HFFc6 (cell line): Measurements from ENCODE around the gene SETBP1. TPM values are rescaled to one million over a fixed set of nuclear protein-coding genes. Genes with fewer than 3 reads are reported as not detected.

Source experiments
- DNase-seq: peaks from one replicate; pipeline ENCODE4 v3.0.0-alpha.2; 2018
- H3K27ac Mint-ChIP-seq: 2 replicates; pipeline ENCODE4 v1.8.0; 2020; ENCODE audit warnings: mild to moderate bottlenecking, mixed read lengths
- H3K27me3 Mint-ChIP-seq: 2 replicates; pipeline ENCODE4 v1.8.0; 2021; ENCODE audit warnings: mild to moderate bottlenecking, moderate library complexity, mixed read lengths; ENCODE audit not compliant: insufficient read depth
- H3K36me3 Mint-ChIP-seq: 2 replicates; pipeline ENCODE4 v1.8.0; 2021; ENCODE audit warnings: low read depth, mixed read lengths
- H3K4me1 Mint-ChIP-seq: 2 replicates; pipeline ENCODE4 v1.8.0; 2020; ENCODE audit warnings: low read depth, mixed read lengths
- H3K4me3 Mint-ChIP-seq: 2 replicates; pipeline ENCODE4 v1.8.0; 2020; ENCODE audit warnings: mild to moderate bottlenecking, moderate library complexity, mixed read lengths
- H3K9me3 Mint-ChIP-seq: 2 replicates; pipeline ENCODE4 v1.8.0; 2020; ENCODE audit warnings: mild to moderate bottlenecking, mixed read lengths
- total RNA-seq, 6 experiments: library from RNA; stranded (reverse); fragmentation: NEBNext Ultra II Directional; extraction: Animal tissue kit (Norgen Biotek cat#: 25700); gene quantifications; 2 replicates in 1 of 6; 3 replicates in 5 of 6; pipeline ENCODE4 v1.2.3, GENCODE V29; 2021
- TF ChIP-seq, protein P1 (sequence below): fragments of 200-600 bp; sonication (generic); IDR thresholded peaks from 2 replicates; pipeline ENCODE4 v1.5.0; 2021; ENCODE audit warnings: antibody characterized with exemption, mild to moderate bottlenecking

Gene SETBP1
- total RNA-seq, 6 experiments from 2014 or later, result 0.03 to 0.40 (median 0.09) TPM

DNA sequence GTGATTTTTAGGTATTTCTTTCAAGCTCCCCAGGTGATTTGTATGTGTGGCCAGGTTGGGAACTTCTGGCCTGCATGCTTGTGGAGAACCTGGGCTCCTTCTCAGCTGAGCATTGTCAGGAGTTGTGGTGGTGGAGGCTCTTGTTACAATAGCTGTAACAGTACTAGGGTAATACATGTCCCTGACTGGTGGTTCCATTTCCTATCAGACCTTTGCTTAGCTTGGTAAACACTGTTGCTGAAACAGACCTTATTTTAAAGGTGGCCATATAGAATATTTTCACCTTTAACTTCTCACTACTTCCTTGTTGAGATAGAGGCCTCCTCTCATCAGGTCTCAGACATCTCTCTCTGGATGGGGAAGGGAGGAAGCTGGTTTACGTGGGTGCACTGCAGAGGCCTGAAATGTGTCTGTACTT lies 79.2 kb downstream of the SETBP1 start:
- TF ChIP-seq, protein P1, sequence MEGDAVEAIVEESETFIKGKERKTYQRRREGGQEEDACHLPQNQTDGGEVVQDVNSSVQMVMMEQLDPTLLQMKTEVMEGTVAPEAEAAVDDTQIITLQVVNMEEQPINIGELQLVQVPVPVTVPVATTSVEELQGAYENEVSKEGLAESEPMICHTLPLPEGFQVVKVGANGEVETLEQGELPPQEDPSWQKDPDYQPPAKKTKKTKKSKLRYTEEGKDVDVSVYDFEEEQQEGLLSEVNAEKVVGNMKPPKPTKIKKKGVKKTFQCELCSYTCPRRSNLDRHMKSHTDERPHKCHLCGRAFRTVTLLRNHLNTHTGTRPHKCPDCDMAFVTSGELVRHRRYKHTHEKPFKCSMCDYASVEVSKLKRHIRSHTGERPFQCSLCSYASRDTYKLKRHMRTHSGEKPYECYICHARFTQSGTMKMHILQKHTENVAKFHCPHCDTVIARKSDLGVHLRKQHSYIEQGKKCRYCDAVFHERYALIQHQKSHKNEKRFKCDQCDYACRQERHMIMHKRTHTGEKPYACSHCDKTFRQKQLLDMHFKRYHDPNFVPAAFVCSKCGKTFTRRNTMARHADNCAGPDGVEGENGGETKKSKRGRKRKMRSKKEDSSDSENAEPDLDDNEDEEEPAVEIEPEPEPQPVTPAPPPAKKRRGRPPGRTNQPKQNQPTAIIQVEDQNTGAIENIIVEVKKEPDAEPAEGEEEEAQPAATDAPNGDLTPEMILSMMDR, result no peak
- Mint-ChIP-seq H3K9me3 (no peaks in the 10 kb centered on the region; the same call in none of the 2 replicates), H3K27me3 (peaks cover 6% of the 10 kb centered on the region; the same call in 1 of the 2 replicates), H3K36me3 (no peaks in the 10 kb centered on the region), H3K4me1 (no peaks in the 10 kb centered on the region), H3K4me3 (no peak overlapping the region), H3K27ac (no peak overlapping the region)
- DNase-seq, result no peak

- DNase-seq, result no peak
- Mint-ChIP-seq H3K4me1 (no peaks in the 10 kb centered on the region), H3K9me3 (no peaks in the 10 kb centered on the region; the same call in none of the 2 replicates), H3K4me3 (no peak overlapping the region), H3K36me3 (no peaks in the 10 kb centered on the region), H3K27ac (no peak overlapping the region), H3K27me3 (peaks cover 7% of the 10 kb centered on the region; the same call in 1 of the 2 replicates)
- TF ChIP-seq, protein P1, result no peak
These were observed 81.1 kb downstream of the SETBP1 start for GRCh38 chr18:44761812-44762211.

DNA sequence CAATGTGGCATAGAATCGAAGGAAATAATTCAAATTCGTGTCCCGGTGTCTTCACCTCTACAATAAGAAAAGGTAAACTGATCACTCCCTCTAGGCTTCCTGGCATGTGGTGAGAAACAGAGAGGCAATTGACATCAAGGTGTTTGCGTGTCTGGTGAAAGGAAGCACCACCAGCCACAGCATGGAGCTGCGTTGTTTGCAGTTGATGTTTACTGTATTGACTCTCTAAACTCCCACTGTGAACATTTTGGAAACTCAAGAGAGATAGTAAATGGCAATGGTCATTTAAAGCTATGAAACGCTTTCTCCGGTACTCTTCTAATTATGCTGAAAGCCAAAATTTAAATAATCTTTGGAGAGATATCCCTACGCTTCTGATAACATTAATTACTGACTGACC lies 82.6 kb downstream of the SETBP1 start:
- Mint-ChIP-seq H3K4me1 (no peaks in the 10 kb centered on the region), H3K36me3 (no peaks in the 10 kb centered on the region), H3K9me3 (no peaks in the 10 kb centered on the region; the same call in none of the 2 replicates), H3K27ac (no peak overlapping the region), H3K4me3 (no peak overlapping the region), H3K27me3 (peaks cover 10% of the 10 kb centered on the region; the same call in 1 of the 2 replicates)
- DNase-seq, result no peak
- TF ChIP-seq, protein P1, result no peak

- DNase-seq, result no peak
These were observed 84.2 kb downstream of the SETBP1 start for GRCh38 chr18:44764863-44765262.

DNA sequence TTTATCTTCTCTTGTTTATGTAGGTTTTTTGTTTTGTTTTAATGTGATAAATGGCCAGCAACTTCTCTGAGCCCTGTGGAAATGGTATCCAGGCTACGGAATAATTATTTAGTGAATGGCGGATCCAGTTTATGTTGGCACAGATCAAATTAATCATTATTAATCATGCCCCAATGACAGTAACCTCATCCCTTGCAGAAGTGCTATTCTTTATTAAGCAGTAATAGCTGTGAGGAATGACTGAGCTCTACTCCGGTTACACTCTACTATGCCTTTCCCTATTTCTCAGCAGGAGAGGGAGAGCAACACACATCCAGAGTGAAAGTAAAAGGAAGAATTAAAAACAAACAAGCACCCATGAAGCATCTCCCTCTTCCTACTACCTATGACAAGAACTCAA lies 84.8 kb downstream of the SETBP1 start:
- Mint-ChIP-seq H3K4me1 (no peaks in the 10 kb centered on the region), H3K4me3 (no peak overlapping the region), H3K27ac (no peak overlapping the region)

More at GRCh38 chr18:44764863-44765262, 84.2 kb downstream of the SETBP1 start:
- peaks cover 10% of the 10 kb centered on the region; the same call in 1 of the 2 replicates for H3K27me3 Mint-ChIP-seq
- H3K4me1 Mint-ChIP-seq, result no peaks in the 10 kb centered on the region
- no peaks in the 10 kb centered on the region for H3K36me3 Mint-ChIP-seq
- H3K4me3 Mint-ChIP-seq, result no peak overlapping the region
- no peak overlapping the region for H3K27ac Mint-ChIP-seq
- no peaks in the 10 kb centered on the region; the same call in none of the 2 replicates for H3K9me3 Mint-ChIP-seq
- TF ChIP-seq, protein P1, result no peak

More for the DNA sequence above, 84.8 kb downstream of the SETBP1 start:
- Mint-ChIP-seq H3K36me3 (no peaks in the 10 kb centered on the region), H3K9me3 (no peaks in the 10 kb centered on the region; the same call in none of the 2 replicates), H3K27me3 (peaks cover 10% of the 10 kb centered on the region; the same call in 1 of the 2 replicates)
- no peak for DNase-seq
- TF ChIP-seq, protein P1, result no peak
